ENCODE measurements around the gene C1orf35.

DNA sequence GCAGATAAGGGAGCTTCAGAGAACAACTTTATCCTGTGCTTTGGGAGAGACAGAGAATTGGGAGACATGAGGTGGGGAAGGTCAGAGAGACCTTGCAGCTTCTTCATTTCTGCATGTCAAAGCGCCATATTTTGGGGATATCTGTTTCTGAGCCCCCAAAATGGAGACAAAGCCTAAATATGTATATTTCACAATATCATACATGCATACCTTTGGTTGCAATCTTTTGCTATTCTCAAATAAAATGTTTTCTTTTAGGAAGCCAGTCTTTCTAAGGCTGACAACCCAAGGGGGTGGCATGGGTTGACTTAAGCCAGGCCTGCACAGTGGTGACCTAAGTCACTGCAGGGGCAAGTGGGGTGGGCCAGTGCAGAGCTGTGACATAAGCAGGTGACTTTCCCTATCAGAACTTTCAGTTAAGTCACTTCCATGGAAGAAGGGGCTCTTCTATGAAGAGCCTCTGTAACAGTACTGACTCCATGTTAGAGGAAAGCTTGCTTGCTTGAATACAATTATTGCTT lies 19.9 kb upstream of the C1orf35 start:
- TF ChIP-seq, protein P1, sequence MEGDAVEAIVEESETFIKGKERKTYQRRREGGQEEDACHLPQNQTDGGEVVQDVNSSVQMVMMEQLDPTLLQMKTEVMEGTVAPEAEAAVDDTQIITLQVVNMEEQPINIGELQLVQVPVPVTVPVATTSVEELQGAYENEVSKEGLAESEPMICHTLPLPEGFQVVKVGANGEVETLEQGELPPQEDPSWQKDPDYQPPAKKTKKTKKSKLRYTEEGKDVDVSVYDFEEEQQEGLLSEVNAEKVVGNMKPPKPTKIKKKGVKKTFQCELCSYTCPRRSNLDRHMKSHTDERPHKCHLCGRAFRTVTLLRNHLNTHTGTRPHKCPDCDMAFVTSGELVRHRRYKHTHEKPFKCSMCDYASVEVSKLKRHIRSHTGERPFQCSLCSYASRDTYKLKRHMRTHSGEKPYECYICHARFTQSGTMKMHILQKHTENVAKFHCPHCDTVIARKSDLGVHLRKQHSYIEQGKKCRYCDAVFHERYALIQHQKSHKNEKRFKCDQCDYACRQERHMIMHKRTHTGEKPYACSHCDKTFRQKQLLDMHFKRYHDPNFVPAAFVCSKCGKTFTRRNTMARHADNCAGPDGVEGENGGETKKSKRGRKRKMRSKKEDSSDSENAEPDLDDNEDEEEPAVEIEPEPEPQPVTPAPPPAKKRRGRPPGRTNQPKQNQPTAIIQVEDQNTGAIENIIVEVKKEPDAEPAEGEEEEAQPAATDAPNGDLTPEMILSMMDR (IDR thresholded peaks at IDR 0.05; ENCODE audit: poor library complexity) = no peak
- no peak for TF ChIP-seq EZH2 (IDR thresholded peaks at IDR 0.05; ENCODE audit: borderline replicate concordance)

Measured in hepatocyte (in vitro differentiated cells).